Subcutaneous adipose tissue (tissue), 4 donors: ENCODE data around the gene LGALS4. TPM values are rescaled to one million over a fixed set of nuclear protein-coding genes. Genes with fewer than 3 reads are reported as not detected.

Experiments used
- CTCF ChIP-seq: fragments of 450-650 bp; IDR thresholded peaks from one replicate; pipeline ENCODE4 v1.5.1; 2016; ENCODE audit warnings: low read depth, mild to moderate bottlenecking, control low read depth, antibody characterized with exemption, moderate library complexity
- total RNA-seq, 4 donors: library from RNA; depleted of rRNA; stranded (reverse); fragments of >200 nt; gene quantifications; one replicate each; pipeline ENCODE4 v1.1.0, GENCODE V29; 2016

Gene LGALS4
- total RNA-seq, 4 donors from 2014 or later = 1.9 to 4.5 (median 4.4) TPM; not detected in 1

GRCh38 chr19:38796154-38796553, 16.6 kb downstream of the LGALS4 start:
- no peak for TF ChIP-seq CTCF

DNA sequence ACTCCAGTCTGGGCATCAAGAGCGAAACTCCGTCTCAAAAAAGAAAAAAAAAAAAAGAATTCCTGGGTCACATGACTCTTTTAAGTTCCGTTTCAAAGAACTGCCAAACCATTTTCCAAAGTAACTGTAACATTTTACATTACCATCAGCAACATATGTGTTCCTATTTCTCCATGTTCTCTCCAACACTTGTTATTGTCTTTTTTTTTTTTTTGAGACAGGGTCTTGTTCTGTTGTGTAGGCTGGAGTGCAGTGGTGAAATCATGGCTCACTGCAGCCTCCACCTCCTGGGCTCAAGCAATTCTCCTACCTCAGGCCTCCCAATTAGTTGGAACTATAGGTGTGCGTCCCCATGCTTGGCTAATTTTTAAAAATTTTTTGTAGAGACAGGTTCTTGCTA, 17.2 kb downstream of the LGALS4 start:
- TF ChIP-seq CTCF = no peak

GRCh38 chr19:38793671-38794070, 19.1 kb downstream of the LGALS4 start:
- TF ChIP-seq CTCF = no peak

- TF ChIP-seq CTCF = no peak
These were observed 19.6 kb downstream of the LGALS4 start for GRCh38 chr19:38793177-38793576.

GRCh38 chr19:38792250-38793111, 20.3 kb downstream of the LGALS4 start:
- no peak for TF ChIP-seq CTCF

DNA sequence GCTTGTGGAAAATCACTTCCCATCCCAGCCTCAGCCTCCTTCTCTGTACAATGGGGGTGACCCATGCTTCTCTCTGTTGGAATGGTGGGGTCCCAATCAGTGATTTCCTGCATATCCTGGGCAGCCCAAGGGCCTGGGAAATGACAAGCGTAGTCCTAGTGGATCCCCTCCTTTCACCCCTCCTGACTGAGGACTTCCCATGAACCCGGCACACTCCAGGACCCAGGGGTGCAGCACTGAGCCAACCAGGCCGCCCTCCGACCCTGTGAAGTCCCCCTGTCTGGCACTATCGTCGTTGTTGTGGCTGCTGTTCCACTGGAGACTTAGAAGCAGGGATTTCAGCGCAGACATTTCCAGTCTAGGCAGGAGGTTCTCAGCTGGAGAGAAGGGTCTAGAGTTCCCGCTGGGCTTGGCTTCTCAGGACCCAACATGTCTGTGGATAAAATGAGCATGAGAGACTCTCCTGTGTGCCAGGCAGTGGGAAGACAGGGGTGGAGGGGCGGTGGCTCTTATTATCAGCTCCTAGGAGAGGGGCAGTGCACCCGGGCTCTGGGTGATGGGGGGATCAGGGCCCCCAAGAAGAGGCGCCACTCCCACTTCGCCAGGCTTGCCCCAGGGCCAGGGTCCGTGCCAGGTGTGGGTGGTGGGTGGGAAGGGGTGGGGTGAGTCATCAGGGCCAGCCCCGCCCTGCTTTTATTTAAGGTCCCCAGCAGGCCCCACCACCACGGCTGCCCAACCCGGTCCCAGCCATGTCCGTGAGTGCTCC, 24.1 kb downstream of the LGALS4 start, which contains the start of gene LGALS7B:
Gene LGALS7B, plus strand, starts transcription at position 723 of the 766 bp plus-strand sequence. Its CDS starts 27 bp downstream, at position 750.
- TF ChIP-seq CTCF = no peak

GRCh38 chr19:38786572-38787265, 26.0 kb downstream of the LGALS4 start:
- TF ChIP-seq CTCF = no peak
